Body of pancreas (tissue), 4 donors: ENCODE measurements around the gene IZUMO4. TPM values are rescaled to one million over a fixed set of nuclear protein-coding genes. Genes with fewer than 3 reads are reported as not detected.
A peak's percentile ranks its signal among the peaks of the same experiment; 100 is the strongest.

Experiments
- ATAC-seq: fragments of 150-250 bp; one replicate; pipeline ENCODE4 v1.9.1; 2016
- DNase-seq, 4 donors: peaks; one replicate each; pipeline ENCODE4 v3.0.0-alpha.2; 2019
- H3K27ac ChIP-seq, 4 donors: fragments of 200-600 bp; sonication (generic); 1 replicate in 3 of 4; 2 replicates in 1 of 4; pipeline versions ENCODE4 v1.5.1 to v1.6.1; 2016 to 2019; ENCODE audit warnings: mild to moderate bottlenecking in 1 of 4, mixed read lengths in 1 of 4, moderate library complexity in 1 of 4
- H3K27me3 ChIP-seq, 2 donors: fragments of 200-600 bp; sonication (generic); one replicate each; pipeline ENCODE4 v1.6.0; 2016; ENCODE audit warnings: mild to moderate bottlenecking in 1 of 2
- H3K36me3 ChIP-seq, 2 donors: fragments of 200-600 bp; sonication (generic); replicated peaks in 1 of 2; 2 replicates each; pipeline ENCODE4 v1.5.1; 2016; ENCODE audit warnings: low read depth in 2 of 2; ENCODE audit not compliant: insufficient read depth in 1 of 2
- H3K4me1 ChIP-seq: fragments of 200-600 bp; sonication (generic); one replicate; pipeline ENCODE4 v1.6.0; 2016
- H3K4me3 ChIP-seq, 2 donors: fragments of 200-600 bp; sonication (generic); 1 replicate in 1 of 2; 2 replicates in 1 of 2; pipeline ENCODE4 v1.5.1; 2016 to 2019
- H3K9me3 ChIP-seq, 3 donors: fragments of 200-600 bp; sonication (generic); 1 replicate in 2 of 3; 2 replicates in 1 of 3; pipeline ENCODE4 v1.5.1; 2016
- CTCF ChIP-seq, 7 experiments: fragments of 450-650 bp in 4 of 7; fragments of 200-600 bp in 3 of 7; sonication (generic) in 3 of 7; IDR thresholded peaks; one replicate each; pipeline ENCODE4 v1.5.1; 2016 to 2019; ENCODE audit warnings: antibody characterized with exemption in 7 of 7
- POLR2A ChIP-seq, 3 donors: fragments of 450-650 bp; IDR thresholded peaks; one replicate each; pipeline ENCODE4 v1.6.1; 2016; ENCODE audit warnings: antibody characterized with exemption in 3 of 3, mild to moderate bottlenecking in 2 of 3
- whole genome bisulfite sequencing, 2 donors: methylation state at CpG; one replicate each; pipeline ENCODE4 v1.1.5; 2017; 5-methylcytosine and 5-hydroxymethylcytosine counted together
- intact Hi-C: fragments of 100-400 bp; cut with DNase I; formaldehyde crosslinking; loops from one replicate; pipeline ENCODE4 v1.15.1; 2023
- total RNA-seq, 2 donors: library from RNA; depleted of rRNA; stranded (reverse); fragments of >200 nt; gene quantifications; one replicate each; pipeline ENCODE4 v1.1.0, GENCODE V29; 2016

Gene IZUMO4
- total RNA-seq, 2 donors from 2014 or later, result 3.4 to 4.0 TPM

GRCh38 chr19:2060884-2061494 is 35.7 kb upstream of the IZUMO4 start:
- TF ChIP-seq CTCF (IDR thresholded peaks at IDR 0.05), result no peak
- TF ChIP-seq POLR2A (IDR thresholded peaks at IDR 0.05), result peak; percentile 59 to 82 (median 72)
- Histone ChIP-seq H3K27me3 (no peaks in the 10 kb centered on the region), H3K4me1 (peaks cover 54% of the 10 kb centered on the region), H3K27ac (peak overlapping the region; percentile 96 to 100 (median 98)), H3K4me3 (peak overlapping the region; percentile 24 to 29), H3K36me3 (no peaks in the 10 kb centered on the region), H3K9me3 (no peaks in the 10 kb centered on the region)
- peak in 3 of 4 donors; percentile 66 to 75 (median 73) for DNase-seq
- intact Hi-C loops, result no loop called here
- 0% methylated on average over 4 to 49 of the region's 55 CpGs for WGBS, 2 donors
- ATAC-seq, result peak; percentile 58

- intact Hi-C loops, result no loop called here
- Histone ChIP-seq H3K4me1 (peaks cover 50% of the 10 kb centered on the region), H3K4me3 (peak overlapping the region; percentile 24 to 29), H3K9me3 (no peaks in the 10 kb centered on the region), H3K27me3 (no peaks in the 10 kb centered on the region), H3K36me3 (no peaks in the 10 kb centered on the region), H3K27ac (peak overlapping the region; percentile 96 to 100 (median 98))
- TF ChIP-seq POLR2A (IDR thresholded peaks at IDR 0.05) (peak in 2 of 3 donors; percentile 72 to 75), CTCF (IDR thresholded peaks at IDR 0.05) (no peak)
- DNase-seq (peak; percentile 100), ATAC-seq (peak; percentile 90)
- WGBS, 2 donors, result 0 to 1% methylated on average over 1 to 41 of the region's 50 CpGs
Observed at GRCh38 chr19:2061495-2062388, 35.0 kb upstream of the IZUMO4 start.

- no peak for DNase-seq
- no peaks in the 10 kb centered on the region for H3K9me3 ChIP-seq
- peak overlapping the region; percentile 12 to 100 (median 96) for H3K27ac ChIP-seq
- H3K4me3 ChIP-seq, result no peak overlapping the region
- H3K27me3 ChIP-seq, result no peaks in the 10 kb centered on the region
- TF ChIP-seq CTCF (IDR thresholded peaks at IDR 0.05), result no peak
- TF ChIP-seq POLR2A (IDR thresholded peaks at IDR 0.05), result no peak
- WGBS, 2 donors, result 70 to 96% methylated on average over 5 to 9 of the region's 10 CpGs
- no peak for ATAC-seq
- H3K36me3 ChIP-seq, result no peaks in the 10 kb centered on the region
- intact Hi-C loops, result no loop called here
- peaks cover 44% of the 10 kb centered on the region for H3K4me1 ChIP-seq
Observed at GRCh38 chr19:2062389-2062729, 34.4 kb upstream of the IZUMO4 start.

- intact Hi-C loops, result no loop called here
- peak overlapping the region in 1 of 4 donors; percentile 100 for H3K27ac ChIP-seq
- 92 to 94% methylated on average over 9 of the region's 9 CpGs for WGBS, 2 donors
Observed at GRCh38 chr19:2062770-2063169, 33.9 kb upstream of the IZUMO4 start.

More at GRCh38 chr19:2062770-2063169, 33.9 kb upstream of the IZUMO4 start:
- ATAC-seq (no peak), DNase-seq (no peak)
- H3K27me3 ChIP-seq, result no peaks in the 10 kb centered on the region
- H3K4me1 ChIP-seq, result peaks cover 40% of the 10 kb centered on the region
- TF ChIP-seq POLR2A (IDR thresholded peaks at IDR 0.05) (no peak), CTCF (IDR thresholded peaks at IDR 0.05) (no peak)
- H3K4me3 ChIP-seq, result no peak overlapping the region
- no peaks in the 10 kb centered on the region for H3K36me3 ChIP-seq
- no peaks in the 10 kb centered on the region for H3K9me3 ChIP-seq
